HuH-7.5 (cell line): ENCODE measurements around the gene MED13.

Source experiments
- DNase-seq: peaks from one replicate; pipeline ENCODE4 v3.0.0; 2011; ENCODE audit warnings: low spot score

MED13 gene

GRCh38 chr17:62064791-62065563, at the start of gene MED13:
TSS of gene MED13 (minus strand) at chr17:62065278. CDS start at chr17:62065205, 73 bp downstream.
- DNase-seq, result peak; percentile 63

- no peak for DNase-seq
Observed at GRCh38 chr17:62112229-62112628, 47.2 kb upstream of the MED13 start.

GRCh38 chr17:62111562-62112171, 46.6 kb upstream of the MED13 start:
- peak; percentile 36 for DNase-seq

GRCh38 chr17:62110923-62111484, 45.9 kb upstream of the MED13 start:
- DNase-seq, result peak; percentile 43

GRCh38 chr17:62109924-62110323, 44.8 kb upstream of the MED13 start:
- DNase-seq, result no peak

GRCh38 chr17:62109378-62109902, 44.4 kb upstream of the MED13 start:
- DNase-seq, result peak; percentile 86

- DNase-seq, result no peak
Observed at GRCh38 chr17:62105861-62106260, 40.8 kb upstream of the MED13 start.

- no peak for DNase-seq
Observed at GRCh38 chr17:62105357-62105756, 40.3 kb upstream of the MED13 start.

- no peak for DNase-seq
Observed at GRCh38 chr17:62101515-62101914, 36.4 kb upstream of the MED13 start.

GRCh38 chr17:62101090-62101489, 36.0 kb upstream of the MED13 start:
- DNase-seq, result no peak

GRCh38 chr17:62100055-62100454, 35.0 kb upstream of the MED13 start:
- DNase-seq, result no peak

GRCh38 chr17:62099532-62099931, 34.5 kb upstream of the MED13 start:
- no peak for DNase-seq

GRCh38 chr17:62098623-62099231, 33.6 kb upstream of the MED13 start:
- DNase-seq, result no peak

GRCh38 chr17:62096401-62096670, 31.3 kb upstream of the MED13 start:
- DNase-seq, result no peak

GRCh38 chr17:62094175-62094574, 29.1 kb upstream of the MED13 start:
- no peak for DNase-seq

- no peak for DNase-seq
Observed at GRCh38 chr17:62093188-62094155, 28.4 kb upstream of the MED13 start.

GRCh38 chr17:62092784-62093183, 27.7 kb upstream of the MED13 start:
- no peak for DNase-seq

- DNase-seq, result no peak
Observed at GRCh38 chr17:62091804-62092203, 26.7 kb upstream of the MED13 start.

- no peak for DNase-seq
Observed at GRCh38 chr17:62090868-62091267, 25.8 kb upstream of the MED13 start.

GRCh38 chr17:62090021-62090824, 25.1 kb upstream of the MED13 start:
- DNase-seq, result no peak

- no peak for DNase-seq
Observed at GRCh38 chr17:62089334-62089733, 24.3 kb upstream of the MED13 start.
